HG03571 (cell line): ENCODE data around the gene CLDND2.

ENCODE experiments used
- ATAC-seq: cut with Tn5 transposase; IDR thresholded peaks from one replicate; pipeline ENCODE4 v1.9.1; 2021; ENCODE audit not compliant: unreplicated experiment

CLDND2 gene

GRCh38 chr19:51386882-51387520 lies 18.2 kb upstream of the CLDND2 start:
- no peak for ATAC-seq

GRCh38 chr19:51382004-51382403 lies 13.2 kb upstream of the CLDND2 start:
- ATAC-seq: no peak

- no peak for ATAC-seq
Observed at GRCh38 chr19:51380379-51380778, 11.6 kb upstream of the CLDND2 start.

GRCh38 chr19:51377422-51377821 lies 8.6 kb upstream of the CLDND2 start:
- ATAC-seq: no peak

- no peak for ATAC-seq
Observed at GRCh38 chr19:51375504-51376221, 6.9 kb upstream of the CLDND2 start.

GRCh38 chr19:51372649-51373504 lies 4.1 kb upstream of the CLDND2 start, which contains the start of gene NKG7:
TSS of gene NKG7 (minus strand) at chr19:51372654. CDS start at chr19:51372535, 119 bp downstream.
- ATAC-seq: no peak

GRCh38 chr19:51372021-51372648 lies 3.3 kb upstream of the CLDND2 start:
- ATAC-seq: no peak

- ATAC-seq: no peak
Observed at GRCh38 chr19:51371186-51371690, 2.4 kb upstream of the CLDND2 start.

- no peak for ATAC-seq
Observed at GRCh38 chr19:51370230-51370629, 1.4 kb upstream of the CLDND2 start.

GRCh38 chr19:51367565-51368365 lies 1.0 kb downstream of the CLDND2 start:
- ATAC-seq: peak; percentile 67

- ATAC-seq: peak; percentile 7
Observed at GRCh38 chr19:51367255-51367564, 1.6 kb downstream of the CLDND2 start.

- peak; percentile 36 for ATAC-seq
Observed at GRCh38 chr19:51366389-51367254, 2.2 kb downstream of the CLDND2 start.

GRCh38 chr19:51365965-51366388 lies 2.8 kb downstream of the CLDND2 start, which contains the start of gene ETFB:
TSS of gene ETFB (minus strand) at chr19:51366388. CDS start at chr19:51366326, 62 bp downstream.
- no peak for ATAC-seq

- ATAC-seq: no peak
Observed at GRCh38 chr19:51365211-51365964, 3.4 kb downstream of the CLDND2 start.

- no peak for ATAC-seq
Observed at GRCh38 chr19:51364200-51365106, 4.3 kb downstream of the CLDND2 start.

GRCh38 chr19:51361239-51361638 lies 7.6 kb downstream of the CLDND2 start:
- ATAC-seq: no peak

GRCh38 chr19:51359294-51359693 lies 9.5 kb downstream of the CLDND2 start:
- no peak for ATAC-seq
